HG03139 (cell line): ENCODE results near the gene RIMBP2.

Source experiments
- ATAC-seq: cut with Tn5 transposase; IDR thresholded peaks from one replicate; pipeline ENCODE4 v1.9.1; 2021; ENCODE audit not compliant: unreplicated experiment

Gene RIMBP2

GRCh38 chr12:130639476-130640424 is 76.3 kb downstream of the RIMBP2 start:
- ATAC-seq = no peak

DNA sequence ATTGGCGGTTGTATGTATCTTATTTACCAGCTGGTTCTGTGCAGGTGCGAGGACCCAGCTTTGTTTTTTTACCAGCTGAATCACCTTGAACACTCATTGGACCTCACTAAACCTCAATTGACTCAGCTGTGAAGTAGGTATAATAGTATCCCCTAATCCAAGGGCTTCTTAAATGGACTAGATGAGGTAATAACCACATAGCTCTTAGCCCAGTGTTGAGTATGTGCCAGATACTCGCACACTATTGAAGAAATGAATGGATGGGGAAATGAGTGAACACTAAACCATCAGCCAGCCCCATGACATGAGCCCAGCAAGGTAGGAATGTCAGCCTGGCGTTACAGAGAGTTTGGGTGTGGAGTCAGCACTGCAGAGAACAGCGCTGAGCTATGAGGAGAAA is 79.7 kb downstream of the RIMBP2 start:
- ATAC-seq = no peak

DNA sequence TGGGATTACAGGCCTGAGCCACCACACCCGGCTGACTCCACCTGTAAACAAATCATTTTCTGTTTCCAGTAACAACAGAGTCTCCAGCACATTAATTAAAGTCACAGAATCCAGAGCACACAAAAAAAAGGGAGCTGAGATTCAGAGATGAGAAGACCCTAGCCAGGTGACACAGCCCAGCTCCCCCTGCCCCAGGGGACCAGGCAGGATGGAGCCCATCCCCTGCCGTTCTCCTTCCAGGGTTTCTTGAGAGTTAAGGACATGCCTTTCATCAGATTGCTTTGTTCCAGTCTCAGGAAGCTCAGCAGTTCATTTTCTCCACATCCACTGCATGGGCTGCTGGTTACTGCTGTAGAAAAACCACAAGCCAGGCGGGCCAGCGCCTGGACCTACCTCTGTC is 81.2 kb downstream of the RIMBP2 start:
- no peak for ATAC-seq

GRCh38 chr12:130633771-130634170 is 82.3 kb downstream of the RIMBP2 start:
- no peak for ATAC-seq

- ATAC-seq = no peak
Measured at GRCh38 chr12:130632642-130633041, 83.5 kb downstream of the RIMBP2 start.

GRCh38 chr12:130628304-130628703 is 87.8 kb downstream of the RIMBP2 start:
- no peak for ATAC-seq

- no peak for ATAC-seq
Measured at GRCh38 chr12:130627175-130627574, 88.9 kb downstream of the RIMBP2 start.

DNA sequence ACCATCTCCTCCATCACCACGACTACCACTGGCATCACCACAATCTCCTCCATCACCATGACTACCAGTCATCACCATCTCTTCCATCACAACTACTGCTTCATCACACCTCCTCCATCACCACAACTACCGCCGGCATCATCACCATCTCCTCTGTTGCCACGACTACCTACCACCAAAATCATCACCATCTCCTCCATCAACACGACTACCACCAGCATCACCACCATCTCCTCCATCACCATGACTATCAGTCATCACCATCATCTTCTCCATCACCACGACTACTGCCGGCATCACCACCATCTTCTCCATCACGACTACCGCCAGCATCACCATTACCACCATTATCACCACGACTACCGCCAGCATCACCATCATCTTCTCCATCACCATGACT is 89.5 kb downstream of the RIMBP2 start:
- ATAC-seq = no peak

GRCh38 chr12:130625201-130625600 is 90.9 kb downstream of the RIMBP2 start:
- ATAC-seq = no peak

GRCh38 chr12:130622803-130623202 is 93.3 kb downstream of the RIMBP2 start:
- ATAC-seq = no peak

- ATAC-seq = no peak
Measured at GRCh38 chr12:130621696-130622298, 94.3 kb downstream of the RIMBP2 start.

DNA sequence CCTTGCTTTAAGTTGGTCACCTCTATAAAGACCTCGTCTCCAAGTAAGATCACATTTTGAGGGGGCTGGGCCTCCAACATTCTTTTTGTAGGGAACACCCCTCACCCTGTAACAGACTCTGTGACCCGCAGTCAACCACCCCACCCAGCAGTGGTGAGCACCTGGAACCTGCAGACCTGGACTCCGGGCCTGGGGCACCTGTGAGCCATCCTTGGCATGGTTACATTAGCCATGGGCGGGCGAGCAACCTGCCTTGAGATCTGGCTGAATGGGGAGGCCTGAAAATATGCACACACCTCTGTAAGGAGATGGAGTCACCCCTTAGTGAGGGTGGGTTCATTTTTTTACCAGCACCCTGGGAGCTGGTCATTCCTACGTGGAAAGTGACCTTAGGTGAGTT is 95.3 kb downstream of the RIMBP2 start:
- no peak for ATAC-seq

- no peak for ATAC-seq
Measured at GRCh38 chr12:130620281-130620680, 95.8 kb downstream of the RIMBP2 start.

GRCh38 chr12:130619385-130620001 is 96.6 kb downstream of the RIMBP2 start:
- no peak for ATAC-seq

DNA sequence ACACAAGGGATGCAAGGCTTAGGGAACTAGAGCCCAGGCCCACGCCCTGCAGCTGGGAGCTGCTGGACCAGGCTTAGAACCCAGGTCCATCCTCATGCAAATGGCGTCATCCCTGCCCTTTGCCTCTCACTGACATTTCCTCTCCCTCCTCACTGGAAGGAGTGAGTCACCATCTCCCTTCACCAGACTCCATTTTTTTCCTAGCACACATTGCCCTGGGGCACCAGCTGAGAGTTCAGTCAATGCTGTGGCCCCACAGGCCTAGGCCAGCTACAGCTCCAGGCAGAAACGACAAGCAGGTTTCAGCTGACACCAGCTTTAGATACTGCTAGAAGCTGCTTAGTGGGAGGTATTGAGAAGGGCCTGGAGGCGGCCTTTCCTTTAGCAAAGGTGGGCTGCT is 98.9 kb downstream of the RIMBP2 start:
- ATAC-seq = no peak

- no peak for ATAC-seq
Measured at GRCh38 chr12:130615861-130616345, 100.2 kb downstream of the RIMBP2 start.

- no peak for ATAC-seq
Measured at GRCh38 chr12:130614530-130614905, 101.6 kb downstream of the RIMBP2 start.

GRCh38 chr12:130613831-130614529 is 102.1 kb downstream of the RIMBP2 start:
- no peak for ATAC-seq

- no peak for ATAC-seq
Measured at GRCh38 chr12:130613131-130613530, 103.0 kb downstream of the RIMBP2 start.

- ATAC-seq = no peak
Measured at GRCh38 chr12:130611026-130611905, 104.8 kb downstream of the RIMBP2 start.
